Measurements from ENCODE around the gene RPS15A. TPM values are rescaled to one million over a fixed set of nuclear protein-coding genes. Genes with fewer than 3 reads are reported as not detected.

RPS15A gene
- polyA plus RNA-seq, 2 of the 4 experiments (the other 2 are of a cell fraction) = 1,817 to 4,362 TPM

DNA sequence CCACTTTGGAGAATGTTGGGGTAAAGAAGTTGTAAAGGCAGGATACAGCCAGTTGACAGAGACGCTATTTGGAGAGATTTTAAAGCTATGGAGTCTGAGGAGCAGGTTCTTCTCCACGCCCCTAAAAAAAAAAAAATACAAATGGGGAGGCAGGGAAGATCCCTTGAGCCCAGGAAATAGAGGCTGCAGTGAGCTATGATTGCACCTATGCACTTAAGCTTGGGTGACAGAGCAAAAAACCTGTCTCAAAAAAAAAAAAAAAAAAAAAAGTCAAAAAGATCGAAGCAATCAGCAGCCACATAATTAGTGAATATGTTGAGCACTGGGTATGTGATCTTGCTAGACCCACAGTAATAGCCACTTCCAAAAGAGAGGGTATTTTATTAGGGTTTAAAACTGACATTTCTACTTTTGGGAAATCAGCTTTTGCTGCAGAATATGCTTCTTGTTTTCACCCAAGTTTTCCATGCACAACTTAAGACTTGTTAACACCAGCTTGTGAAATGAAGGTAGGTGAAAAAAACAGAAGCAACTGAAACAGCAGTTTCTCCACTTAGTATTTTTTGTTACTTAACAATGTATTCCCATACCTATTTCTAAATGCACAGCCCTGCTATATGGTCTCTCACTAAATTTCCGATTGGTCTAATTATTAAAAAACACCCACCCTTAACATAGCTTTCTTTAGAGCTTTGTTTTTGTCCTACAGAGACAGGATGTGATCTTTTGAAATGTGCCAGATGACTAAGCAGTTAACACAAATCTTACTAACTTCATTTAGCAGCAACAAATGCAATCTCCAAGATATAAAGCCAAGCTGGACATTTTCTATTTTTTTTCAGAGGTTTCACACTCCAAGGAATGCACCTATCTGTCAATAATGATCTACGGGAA lies 13.7 kb upstream of the RPS15A start (continued):
- TF ChIP-seq GATA3 (IDR thresholded peaks at IDR 0.05; ENCODE audit: borderline replicate concordance) (no peak), NFE2L2 (conservative IDR thresholded peaks at IDR 0.05; ENCODE audit: low read length) (no peak)

DNA sequence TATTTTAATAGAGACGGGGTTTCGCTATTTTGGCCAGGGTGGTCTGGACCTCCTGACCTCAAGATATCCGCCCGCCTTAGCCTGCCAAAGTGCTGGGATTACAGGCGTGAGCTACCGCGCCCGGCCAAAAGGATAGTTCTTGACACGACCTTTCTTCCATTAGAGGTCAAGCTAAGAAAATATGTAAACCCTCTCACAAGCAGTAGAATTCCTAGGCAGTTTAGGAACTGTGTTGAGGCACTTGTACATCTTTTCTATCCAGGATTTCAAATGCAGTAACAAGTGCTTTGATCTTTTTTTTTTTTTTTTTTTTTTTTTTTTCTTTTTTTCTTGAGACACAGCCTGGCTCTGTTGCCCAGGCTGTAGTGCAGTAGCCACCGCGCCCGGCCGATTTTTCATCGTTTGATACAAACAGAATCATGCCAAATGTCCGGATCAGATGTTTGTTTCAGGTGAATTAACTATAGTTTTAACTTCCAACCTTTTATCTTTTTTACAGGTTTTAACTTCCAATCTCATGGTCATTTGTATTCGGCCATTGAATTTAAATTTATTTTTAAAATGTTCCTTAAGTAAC lies 12.7 kb upstream of the RPS15A start:
- Histone ChIP-seq H3K4me3 (no peak overlapping the region), H3K4me2 (peak overlapping the region; percentile 85), H3K27ac (peak overlapping the region; percentile 63 to 94; a peak in 4 of 6 replicates), H3K9me3 (no peaks in the 10 kb centered on the region), H3K4me1 (peaks cover 56% of the 10 kb centered on the region)
- WGBS (ENCODE audit: missing lambda C conversion rate) = 88% methylated on average over 16 of the region's 16 CpGs
- FAIRE-seq = no peak
- POLR2A ChIA-PET = interaction anchor here (0.6 to 5.7 kb wide), 3 partner anchors 14 to 214 kb away, joined by 5 to 208 read pairs (median 5); partner anchors contain the start of gene RPS15A
- DNase-seq (ENCODE audit: low read depth in 1 of 2, low spot score in 1 of 2) = no peak
- ATAC-seq = no peak
- TF ChIP-seq HDAC2 (IDR thresholded peaks at IDR 0.05) (no peak), NFE2L2 (conservative IDR thresholded peaks at IDR 0.05; ENCODE audit: low read length) (no peak), MAFK (IDR thresholded peaks at IDR 0.05; ENCODE audit: partially characterized antibody) (no peak), ZC3H11A (IDR thresholded peaks at IDR 0.05) (no peak), HOXB5 (CRISPR knock-in tag; IDR thresholded peaks at IDR 0.05) (no peak), CTCF (IDR thresholded peaks at IDR 0.05) (no peak), RARB (CRISPR knock-in tag; IDR thresholded peaks at IDR 0.05) (no peak), EHF (CRISPR knock-in tag; IDR thresholded peaks at IDR 0.05) (no peak), MAZ (IDR thresholded peaks at IDR 0.05; ENCODE audit: borderline replicate concordance, low read depth, low read length) (no peak), E2F6 (IDR thresholded peaks at IDR 0.05; ENCODE audit: borderline replicate concordance, low read depth) (no peak), JUN (IDR thresholded peaks at IDR 0.05) (no peak), RAD21 (conservative IDR thresholded peaks at IDR 0.05 in 1 of 2, IDR thresholded peaks at IDR 0.05 in 1 of 2) (no peak), FOSL2 (IDR thresholded peaks at IDR 0.05) (no peak), FOSL2 (CRISPR knock-in tag; IDR thresholded peaks at IDR 0.05) (no peak), CEBPB (IDR thresholded peaks at IDR 0.05) (no peak)
- TF ChIP-seq, protein P1, sequence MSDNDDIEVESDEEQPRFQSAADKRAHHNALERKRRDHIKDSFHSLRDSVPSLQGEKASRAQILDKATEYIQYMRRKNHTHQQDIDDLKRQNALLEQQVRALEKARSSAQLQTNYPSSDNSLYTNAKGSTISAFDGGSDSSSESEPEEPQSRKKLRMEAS (IDR thresholded peaks at IDR 0.05) = no peak
- TF ChIP-seq, protein P2, sequence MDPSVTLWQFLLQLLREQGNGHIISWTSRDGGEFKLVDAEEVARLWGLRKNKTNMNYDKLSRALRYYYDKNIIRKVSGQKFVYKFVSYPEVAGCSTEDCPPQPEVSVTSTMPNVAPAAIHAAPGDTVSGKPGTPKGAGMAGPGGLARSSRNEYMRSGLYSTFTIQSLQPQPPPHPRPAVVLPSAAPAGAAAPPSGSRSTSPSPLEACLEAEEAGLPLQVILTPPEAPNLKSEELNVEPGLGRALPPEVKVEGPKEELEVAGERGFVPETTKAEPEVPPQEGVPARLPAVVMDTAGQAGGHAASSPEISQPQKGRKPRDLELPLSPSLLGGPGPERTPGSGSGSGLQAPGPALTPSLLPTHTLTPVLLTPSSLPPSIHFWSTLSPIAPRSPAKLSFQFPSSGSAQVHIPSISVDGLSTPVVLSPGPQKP (IDR thresholded peaks at IDR 0.05; ENCODE audit: low read depth, low read length) = no peak
- CTCF ChIA-PET = interaction anchor here (0.9 to 4.0 kb wide), 10 partner anchors 8 to 271 kb away, joined by 3 to 52 read pairs (median 11); partner anchors contain the start of gene RPS15A
